Left renal cortex interstitium (tissue), 4 donors: ENCODE results near the gene TMEM163. TPM values are rescaled to one million over a fixed set of nuclear protein-coding genes. Genes with fewer than 3 reads are reported as not detected.
"Not testable (repeated sequence)": the region's sequence is repeated elsewhere in the genome, so short reads cannot be mapped to it uniquely, and the experiment has no call there.

Experiments
- DNase-seq, 4 donors: peaks; one replicate each; pipeline ENCODE4 v3.0.0-alpha.2; 2013; ENCODE audit warnings: low read depth in 4 of 4, low spot score in 2 of 4, missing footprints in 1 of 4
- polyA plus RNA-seq, 4 donors: library from polyadenylated mRNA; unstranded; fragments of 120-200 nt; gene quantifications; one replicate each; pipeline ENCODE4 v1.2.1, GENCODE V29; 2013; ENCODE audit not compliant: insufficient read length in 4 of 4

The TMEM163 gene
- 1 to 10 TPM in 3 of 4 donors, under 1 TPM in 1; 0.87 to 2.4 (median 1.3) TPM for polyA plus RNA-seq

DNA sequence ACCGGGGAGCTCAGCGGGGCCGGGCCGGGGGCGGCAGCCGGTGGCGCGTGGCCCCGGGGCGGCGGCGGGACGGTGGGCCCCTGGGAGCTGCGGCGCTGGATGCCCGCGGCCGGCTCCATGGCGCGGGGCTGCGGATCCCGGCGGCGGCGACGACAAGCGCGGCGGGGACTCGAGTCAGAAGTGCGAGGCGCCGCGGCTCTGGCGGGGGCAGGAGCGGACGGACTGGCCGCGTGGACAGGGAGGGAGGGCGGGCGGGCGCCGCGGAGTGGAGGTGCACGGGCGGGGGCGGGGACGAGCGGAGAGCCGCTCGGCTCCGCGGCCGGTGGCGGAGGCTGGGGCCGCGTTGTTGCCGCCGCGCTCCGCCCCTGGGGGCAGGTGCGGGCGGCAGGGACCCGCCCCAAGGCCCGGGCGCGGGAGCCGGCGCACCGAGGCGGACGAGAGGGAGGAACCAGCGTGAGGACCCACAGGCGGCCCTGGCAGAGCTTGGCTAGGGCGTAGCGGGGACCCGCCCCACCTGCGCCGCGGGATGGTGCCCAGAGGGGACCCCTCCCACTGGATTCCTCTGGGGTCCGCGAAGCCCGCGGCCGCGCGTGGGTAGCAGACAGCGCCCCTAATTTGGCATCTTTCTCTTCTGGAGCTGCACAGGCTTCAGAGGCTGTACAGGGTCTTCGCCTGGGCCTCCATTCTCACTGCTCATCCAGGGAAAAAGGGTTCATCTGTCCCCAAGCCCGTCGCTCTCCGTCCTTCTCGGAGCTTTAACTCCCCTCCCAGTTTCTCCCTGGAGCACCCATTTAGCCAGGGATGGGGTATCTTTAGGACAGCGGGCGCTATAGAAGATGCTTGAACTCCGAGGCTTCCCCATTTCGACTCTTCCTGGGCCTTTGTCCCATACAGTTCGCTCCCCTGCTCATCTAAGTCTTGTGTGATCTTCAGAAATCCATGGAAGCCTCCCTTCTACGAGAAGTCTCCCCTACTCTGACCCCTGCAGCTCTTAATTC is at the start of gene TMEM163:
Gene TMEM163, minus strand, starts transcription at position 184 of the 998 bp plus-strand sequence.
- no peak for DNase-seq

DNA sequence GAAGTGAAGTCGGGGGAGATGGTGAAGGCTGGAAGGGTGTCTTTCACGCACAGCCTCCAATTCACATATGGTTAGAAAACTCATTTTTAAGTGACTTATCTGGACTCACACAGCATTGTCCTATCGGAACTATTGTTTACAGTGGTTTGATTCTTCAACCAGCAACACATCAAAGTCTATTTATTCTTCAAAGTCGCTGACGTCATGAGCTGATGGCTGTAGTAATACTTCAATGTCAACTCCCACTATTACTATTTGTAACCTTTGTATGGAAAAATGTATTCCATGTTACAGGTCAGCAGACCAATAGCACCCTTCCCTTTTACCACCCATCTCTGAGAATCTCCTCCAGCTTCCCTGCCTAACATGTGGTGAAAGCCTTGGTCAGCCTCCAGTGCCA is 47.8 kb upstream of the TMEM163 start:
- DNase-seq: no peak

DNA sequence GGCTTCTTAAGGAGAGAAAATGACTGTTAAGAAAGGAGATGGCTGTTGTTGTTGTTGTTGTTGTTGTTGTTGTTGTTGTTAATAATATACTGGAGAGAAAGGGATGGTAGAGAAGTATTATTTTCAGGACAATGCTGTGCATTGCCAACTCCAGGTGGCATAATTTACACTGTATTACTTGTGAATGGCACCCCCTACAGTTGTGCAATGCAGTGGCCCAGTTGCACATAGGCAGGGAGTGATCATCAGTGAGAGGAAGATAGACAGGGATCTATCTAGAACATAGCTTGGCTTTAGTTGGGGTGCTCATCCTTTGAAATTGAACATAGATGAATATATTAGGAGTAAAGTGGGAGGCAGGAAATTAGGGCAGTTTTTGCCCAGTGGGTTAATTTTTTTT is 47.2 kb upstream of the TMEM163 start:
- no peak for DNase-seq

DNA sequence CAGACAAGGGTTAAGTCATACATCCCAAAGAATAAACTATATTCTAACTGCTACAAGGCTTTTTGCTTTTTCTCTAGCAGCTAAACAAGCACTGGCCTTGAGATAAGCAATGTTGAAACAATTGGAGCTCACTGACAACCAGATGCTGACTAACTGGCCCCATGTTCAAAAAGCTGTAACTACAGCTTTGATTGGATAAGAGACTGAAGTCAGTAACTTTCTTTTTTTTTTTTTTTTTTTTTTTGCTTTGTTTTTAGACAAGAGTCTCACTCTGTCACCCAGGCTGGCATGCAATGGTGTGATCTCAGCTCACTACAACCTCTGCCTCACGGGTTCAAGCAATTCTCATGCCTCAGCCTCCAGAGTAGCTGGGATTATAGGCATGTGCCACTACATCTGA is 45.4 kb upstream of the TMEM163 start:
- no peak for DNase-seq

DNA sequence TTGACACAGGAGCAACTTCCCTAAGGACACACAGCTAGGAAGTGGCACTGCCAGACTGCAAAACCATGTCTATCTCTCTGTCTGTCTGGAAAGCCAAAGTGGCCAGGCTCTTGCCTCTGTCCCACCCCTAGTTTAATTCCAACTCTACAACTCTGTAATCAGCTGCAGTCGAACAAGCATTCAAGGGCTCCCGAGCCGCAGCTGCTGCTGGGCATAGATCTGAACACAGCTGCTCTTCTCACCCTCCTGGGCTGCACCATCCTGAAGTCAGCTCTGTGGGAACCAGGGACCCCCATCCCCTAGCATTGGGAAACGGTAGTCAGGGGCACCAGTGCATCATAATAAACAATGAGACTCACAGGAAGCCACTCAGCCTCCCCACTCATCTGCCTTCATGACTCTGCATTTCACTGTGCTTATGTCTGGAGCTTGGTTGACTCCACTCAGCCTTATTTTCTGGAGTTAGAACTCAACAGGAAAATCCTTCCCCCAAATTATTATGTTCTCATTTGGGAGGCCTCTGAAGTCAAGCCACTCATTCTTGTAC is 44.4 kb upstream of the TMEM163 start:
- no peak for DNase-seq

DNA sequence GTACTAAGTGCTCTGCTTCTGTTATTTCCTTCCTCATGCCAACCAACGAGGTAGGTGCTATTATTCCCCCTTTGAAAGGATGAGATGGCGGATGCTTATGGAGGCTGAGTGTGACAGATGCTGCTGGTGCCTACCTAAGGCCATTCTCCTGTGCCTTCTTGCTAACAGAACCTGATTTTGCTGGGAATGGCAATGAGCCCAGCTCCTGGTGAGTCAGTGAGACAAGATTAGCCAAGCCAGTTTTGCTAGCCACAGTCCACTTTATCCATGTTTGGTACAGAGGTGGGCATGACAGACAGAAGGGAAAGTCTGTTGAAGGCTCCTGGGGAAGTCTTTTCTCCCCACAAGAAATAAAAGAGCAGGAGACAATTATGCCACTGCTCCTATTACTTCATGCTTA is 43.7 kb upstream of the TMEM163 start:
- DNase-seq: no peak

DNA sequence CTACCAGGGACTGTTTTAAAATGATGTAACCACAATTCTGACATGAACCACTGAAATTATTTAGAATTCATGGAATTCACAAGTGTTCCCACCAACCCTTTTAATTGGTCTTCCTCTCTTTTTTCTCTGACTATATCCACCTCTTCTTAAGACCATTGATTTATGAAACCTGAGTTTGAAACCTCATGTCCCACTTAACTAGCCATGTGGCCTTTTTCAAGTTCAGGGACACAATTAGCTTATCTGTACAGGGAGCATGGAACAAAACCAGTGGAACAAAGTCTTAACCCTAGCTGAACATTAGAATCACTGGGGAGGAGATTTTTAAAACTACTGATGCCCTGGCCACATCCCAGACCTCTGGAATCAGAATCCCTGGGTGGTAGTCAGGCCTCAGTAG is 41.6 kb upstream of the TMEM163 start:
- DNase-seq: no peak

DNA sequence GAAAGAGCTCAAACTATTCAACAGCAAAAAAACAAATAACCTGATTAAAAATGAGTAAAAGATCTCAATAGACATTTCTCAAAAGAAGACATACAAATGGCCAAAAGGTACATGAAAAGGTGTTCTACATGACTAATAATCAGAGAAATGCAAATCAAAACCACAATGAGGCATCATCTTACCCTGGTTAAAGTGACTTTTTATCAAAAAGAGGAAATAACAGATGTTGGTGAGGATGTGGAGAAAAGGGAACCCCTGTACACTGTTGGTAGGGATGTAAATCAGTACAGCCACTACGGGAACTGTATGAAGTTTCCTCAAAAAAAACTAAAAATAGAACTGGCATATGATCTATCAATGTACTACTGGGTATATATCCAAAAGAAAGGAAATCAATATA is 39.8 kb upstream of the TMEM163 start:
- no peak for DNase-seq

DNA sequence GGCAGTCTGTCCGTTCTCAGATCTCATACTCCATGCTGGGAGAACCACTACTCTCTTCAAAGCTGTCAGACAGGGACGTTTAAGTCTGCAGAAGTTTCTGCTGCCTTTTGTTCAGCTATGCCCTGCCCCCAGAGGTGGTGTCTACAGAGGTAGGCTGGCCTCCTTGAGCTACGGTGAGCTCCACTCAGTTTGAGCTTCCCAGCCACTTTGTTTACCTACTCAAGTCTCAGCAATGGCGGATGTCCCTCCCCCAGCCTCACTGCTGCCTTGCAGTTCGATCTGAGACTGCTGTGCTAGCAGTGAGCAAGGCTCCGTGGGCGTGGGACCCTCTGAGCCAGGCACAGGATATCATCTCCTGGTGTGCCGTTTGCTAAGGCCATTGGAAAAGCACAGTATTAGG is 33.2 kb upstream of the TMEM163 start:
- DNase-seq: not testable (repeated sequence)

DNA sequence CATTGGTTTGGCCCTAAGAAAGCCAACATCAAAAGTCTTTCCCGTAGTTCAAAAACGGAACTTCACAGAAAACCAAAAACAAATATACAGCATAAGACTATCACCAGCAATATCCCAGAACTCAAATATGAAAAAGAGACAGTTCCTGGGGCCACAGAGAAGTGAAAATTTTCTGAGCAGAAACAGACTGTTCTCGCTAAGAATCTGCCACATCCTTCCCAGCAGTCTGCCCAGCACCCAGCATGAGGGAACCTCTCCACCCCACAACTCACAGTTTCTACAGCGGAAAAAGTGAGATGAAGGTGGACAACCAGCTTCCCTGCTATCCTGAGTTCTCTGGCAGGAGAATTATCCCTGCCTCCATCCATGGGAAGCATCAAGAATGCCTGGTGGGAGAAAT is 26.7 kb upstream of the TMEM163 start:
- DNase-seq: no peak

DNA sequence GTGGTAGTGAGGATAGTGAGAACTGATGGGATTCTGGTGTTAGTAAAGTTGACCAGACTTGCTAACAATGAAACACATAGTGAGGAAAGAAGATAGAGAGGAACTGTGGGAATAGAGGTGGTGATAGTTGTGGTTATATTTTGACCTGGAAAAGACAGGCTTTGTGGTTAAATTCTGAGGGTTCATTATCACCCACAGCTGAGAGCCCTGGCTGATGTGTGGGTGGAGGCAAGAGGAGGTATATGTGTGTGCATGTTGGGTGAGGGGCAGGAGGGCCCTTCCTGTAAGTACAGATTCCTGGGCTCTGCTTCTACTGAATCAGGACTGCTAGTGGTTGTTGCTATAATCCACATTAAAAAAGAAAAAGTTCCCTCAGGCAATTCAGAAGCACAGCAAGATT is 26.2 kb upstream of the TMEM163 start:
- DNase-seq: no peak

DNA sequence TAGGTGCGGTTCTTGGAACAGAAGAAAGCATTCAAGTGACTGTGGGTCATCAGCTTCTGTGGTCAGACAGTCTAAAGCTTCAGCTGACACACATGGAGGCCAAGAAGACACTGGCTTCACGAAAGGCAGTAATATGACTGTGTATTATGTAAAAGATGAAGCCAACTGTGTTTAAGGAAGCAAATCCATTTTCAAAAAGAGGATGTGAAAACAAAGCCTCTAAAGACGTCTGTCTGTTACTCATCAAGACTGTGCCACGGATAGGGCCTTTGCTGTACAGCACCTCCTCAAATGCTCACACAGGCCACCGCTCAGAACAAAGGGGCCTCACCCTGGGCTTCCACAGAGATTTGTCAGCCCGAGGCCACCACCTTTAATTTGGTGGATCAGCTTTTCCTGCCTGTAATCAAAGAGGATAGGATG is 21.1 kb upstream of the TMEM163 start:
- no peak for DNase-seq

DNA sequence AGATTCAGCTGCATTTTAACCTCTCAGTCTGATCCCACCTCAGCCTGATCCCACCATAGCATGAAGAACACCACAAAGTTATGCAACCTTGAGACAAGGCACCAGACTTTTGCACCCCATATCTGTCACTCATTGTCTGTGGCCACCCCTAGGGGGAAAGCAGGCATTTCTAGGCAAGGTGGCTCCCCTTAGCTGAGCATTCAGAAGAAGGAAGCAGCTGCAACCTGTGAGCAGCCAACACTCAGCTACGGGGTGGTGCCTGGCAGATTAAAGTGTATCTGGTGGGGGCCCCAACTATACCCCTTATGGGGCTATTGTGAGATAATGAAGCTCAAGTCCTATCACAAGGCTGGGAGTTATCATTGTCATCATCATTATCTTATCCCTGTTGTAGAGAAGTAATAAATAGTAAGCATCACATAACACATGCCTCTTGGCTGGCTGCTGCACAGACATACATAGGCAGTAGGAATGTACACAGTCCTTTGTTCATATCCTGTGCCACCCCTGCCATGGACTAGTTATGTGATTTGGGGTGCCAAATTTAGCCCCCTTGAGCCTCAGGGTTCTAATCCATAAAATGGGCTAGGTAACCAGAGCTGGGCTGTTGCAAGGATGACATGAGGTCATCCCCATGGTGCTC is 20.6 kb upstream of the TMEM163 start:
- DNase-seq: no peak

DNA sequence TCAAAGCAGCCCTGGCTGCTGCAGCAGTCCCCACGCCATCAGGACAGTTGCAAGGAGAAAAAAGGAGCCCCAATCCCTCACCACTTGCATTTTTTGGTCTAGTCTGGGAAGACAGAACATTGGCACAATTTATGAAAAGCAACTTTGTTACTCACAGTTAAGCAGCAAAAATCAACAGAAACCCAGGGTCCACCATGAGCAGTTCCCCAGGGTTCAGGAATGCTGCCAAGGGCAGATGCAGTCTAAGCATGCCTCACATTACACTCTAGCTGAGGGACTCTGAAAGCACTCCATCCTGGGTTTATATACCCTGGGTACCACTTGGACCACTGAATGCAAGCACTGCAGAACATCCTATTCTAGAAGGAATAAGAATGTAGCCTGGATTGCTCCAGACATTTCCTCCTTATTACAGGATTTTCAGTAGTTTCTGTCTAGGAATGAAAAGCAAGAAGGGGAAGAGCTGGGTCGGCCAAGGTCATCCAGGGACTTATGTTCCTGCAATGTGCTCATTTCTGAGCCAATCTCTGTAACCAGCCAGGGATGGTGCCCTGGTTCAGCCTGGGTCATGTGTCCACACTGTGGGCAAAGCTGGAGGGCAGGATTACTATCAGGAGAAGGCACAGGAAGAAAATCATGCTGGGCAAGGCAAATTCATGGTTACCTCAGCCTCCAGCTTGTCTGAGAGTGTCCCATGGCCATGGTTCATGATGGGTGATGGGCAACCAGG is 19.5 kb upstream of the TMEM163 start:
- DNase-seq: no peak

DNA sequence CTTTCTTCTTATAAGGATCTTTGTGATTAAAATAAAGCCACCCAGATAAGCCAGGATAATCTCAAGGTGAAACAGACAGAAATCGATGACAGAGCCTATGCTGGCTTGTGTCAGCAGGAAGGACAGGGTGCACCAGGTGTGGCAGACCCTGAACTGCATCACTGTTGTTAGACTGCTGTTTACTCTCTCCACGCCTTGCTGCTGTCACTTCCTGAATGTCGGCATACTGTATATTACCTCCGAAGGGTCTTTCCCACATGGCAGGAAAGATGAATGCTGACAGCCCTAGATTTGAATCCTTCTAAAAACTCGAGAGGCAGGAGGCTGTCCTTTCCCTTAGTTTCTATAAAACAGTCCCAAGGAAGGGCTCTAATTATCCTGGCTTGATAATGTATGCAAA is 18.9 kb upstream of the TMEM163 start:
- no peak for DNase-seq

DNA sequence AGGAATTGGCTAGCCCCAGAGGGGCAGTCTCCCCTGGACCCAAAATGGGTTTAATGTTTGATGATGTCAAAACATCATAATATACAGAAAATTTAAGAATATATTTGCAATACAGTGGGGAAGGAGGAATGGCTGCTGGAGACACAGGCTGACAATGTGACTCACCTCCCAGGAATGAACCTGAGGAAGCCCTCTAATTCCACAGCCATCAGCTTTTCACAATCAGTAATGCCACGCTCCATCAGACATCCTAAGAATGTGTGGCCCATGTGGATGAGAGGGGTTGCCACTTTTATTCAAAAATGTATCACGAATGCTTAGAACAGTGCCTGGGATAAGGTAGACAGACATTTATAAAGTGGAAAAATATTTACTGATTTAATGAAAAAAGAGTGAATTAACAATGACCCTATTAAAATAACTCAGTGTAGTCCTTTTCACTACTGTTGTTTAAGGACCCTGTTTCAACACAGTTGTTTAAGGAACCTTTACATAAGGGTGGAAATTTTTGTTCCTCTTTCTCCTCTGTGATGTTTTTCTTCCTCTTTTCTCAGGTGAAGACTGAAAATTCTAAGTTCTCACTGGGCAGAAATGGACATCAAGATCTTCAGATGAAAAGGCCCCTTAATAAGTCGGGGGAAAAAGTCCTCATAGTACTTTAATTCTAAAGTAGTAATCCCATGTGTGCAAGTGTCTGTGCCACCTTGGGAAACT is 17.5 kb upstream of the TMEM163 start:
- no peak for DNase-seq

DNA sequence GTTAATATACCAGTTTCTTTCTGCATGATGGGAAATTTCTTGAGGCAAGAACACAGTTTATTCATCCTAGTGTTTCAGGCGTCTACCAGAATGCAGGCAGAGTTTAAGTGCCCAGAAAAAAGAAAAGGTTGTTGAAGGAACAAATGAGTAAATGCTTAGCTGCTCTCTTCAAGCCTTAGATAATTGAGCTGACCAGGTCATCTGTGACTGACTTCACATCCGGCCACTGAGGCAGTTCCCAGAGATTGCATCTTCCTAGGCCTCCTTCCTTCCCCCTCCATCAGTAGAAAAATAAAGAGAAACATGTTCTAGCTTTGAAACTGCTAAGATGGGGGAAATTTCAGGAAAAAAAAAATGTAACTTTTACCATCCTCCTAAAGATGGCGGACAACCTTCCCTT is 9.4 kb upstream of the TMEM163 start:
- no peak for DNase-seq

DNA sequence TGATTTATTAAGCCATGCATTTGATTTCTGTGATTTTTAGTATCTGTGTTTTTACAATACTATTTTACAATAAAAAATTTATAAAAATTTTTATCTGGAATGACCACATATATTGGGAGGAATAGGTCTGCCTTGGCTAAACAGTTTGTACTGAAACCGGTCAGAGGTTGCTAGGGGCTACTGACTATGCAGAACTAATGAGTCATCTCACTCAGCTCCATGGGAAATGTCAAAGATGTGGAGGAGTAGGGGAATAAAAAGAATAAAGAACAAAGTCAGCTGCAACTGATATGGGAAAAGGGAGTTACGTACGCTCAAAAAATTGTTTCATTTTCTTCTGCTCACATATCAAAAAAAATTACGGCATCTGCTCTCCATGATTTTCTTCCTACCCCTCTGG is 8.6 kb upstream of the TMEM163 start:
- no peak for DNase-seq

DNA sequence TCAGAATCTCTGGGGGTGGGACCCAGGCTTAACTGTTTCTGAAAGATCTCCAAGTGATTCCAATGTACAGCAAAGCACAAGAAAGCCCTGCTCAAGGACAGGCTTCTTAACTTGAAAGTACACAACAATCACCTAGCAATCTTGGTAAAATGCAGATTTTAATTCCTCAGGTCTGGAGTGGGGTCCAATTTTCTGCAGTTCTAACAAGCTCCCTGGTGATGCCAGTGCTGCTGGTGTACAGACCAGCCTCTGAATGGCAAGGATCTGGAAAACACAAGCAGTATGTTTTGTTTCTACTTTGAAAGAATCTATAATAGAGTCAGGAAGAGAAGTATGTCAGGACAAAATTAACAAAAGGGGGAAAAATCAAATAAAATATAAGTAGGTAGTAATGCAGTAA is 7.8 kb upstream of the TMEM163 start:
- DNase-seq: no peak

DNA sequence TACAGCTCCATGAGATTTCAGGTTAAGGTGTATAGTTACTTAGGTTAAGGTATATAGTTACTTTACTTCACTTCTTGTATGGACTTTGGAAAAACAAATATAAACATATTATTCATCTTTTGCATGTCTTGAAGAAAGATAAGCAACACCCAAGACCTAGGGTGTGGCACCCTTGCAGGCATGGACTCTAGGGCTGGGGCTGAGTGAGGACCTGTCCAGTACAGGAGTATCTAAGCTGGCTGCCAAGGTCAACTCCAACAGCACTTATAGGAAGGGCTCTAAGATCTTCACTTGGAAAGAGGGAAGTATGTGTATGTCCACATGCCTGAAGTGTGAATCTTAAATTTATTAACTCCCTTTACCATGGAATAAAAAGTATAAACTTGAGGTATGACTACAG is 7.1 kb upstream of the TMEM163 start:
- no peak for DNase-seq
